Measurements from ENCODE around the gene SRRM5.
"Not testable (repeated sequence)": the region's sequence is repeated elsewhere in the genome, so short reads cannot be mapped to it uniquely, and the experiment has no call there.

The SRRM5 gene

DNA sequence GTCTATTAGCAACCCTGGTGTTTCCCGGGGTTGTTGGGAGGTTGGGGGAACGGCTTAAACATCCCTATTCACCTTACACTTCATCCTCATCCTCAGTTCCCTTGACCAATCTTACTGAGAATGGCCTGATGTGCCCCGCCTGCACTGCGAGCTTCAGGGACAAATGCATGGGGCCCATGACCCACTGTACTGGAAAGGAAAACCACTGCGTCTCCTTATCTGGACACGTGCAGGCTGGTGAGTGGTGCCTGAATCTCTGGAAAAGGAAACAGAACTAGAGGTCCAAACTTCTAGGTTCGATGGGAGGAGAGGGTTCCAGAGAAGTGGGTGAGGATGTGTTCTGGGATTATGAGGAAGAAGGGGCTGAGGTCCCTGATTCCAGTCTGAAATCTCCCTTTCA lies 30.4 kb upstream of the SRRM5 start:
- Mint-ChIP-seq H3K4me1 (peaks cover 40% of the 10 kb centered on the region), H3K4me3 (peak overlapping the region; percentile 82), H3K9me3 (no peaks in the 10 kb centered on the region), H3K36me3 (ENCODE audit: low read depth) (peaks cover 7% of the 10 kb centered on the region), H3K27ac (peak overlapping the region; percentile 78), H3K27me3 (peaks cover 2% of the 10 kb centered on the region)
- no peak for ATAC-seq
- DNase-seq: no peak

DNA sequence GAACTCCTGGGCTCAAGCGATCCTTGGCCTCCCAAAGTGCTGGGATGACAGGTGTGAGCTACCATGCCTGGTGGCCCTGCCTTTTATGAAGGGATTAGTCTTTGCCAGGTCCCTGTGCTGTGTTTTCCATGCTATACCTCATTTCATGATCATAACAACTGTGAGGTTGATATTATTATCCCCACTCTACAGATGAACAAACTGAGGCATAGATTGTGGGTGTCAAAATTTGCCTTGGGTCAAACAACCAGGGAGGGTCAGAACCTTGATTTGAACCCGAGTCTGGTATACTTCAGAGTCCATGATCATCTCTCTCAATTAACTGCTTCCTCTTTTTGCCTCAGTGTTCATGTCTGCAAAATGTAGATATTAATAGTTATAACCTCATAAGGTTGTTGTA lies 29.4 kb upstream of the SRRM5 start:
- no peaks in the 10 kb centered on the region for H3K9me3 Mint-ChIP-seq
- peaks cover 2% of the 10 kb centered on the region for H3K27me3 Mint-ChIP-seq
- ATAC-seq (no peak), DNase-seq (no peak)
- no peak overlapping the region for H3K27ac Mint-ChIP-seq
- no peak overlapping the region for H3K4me3 Mint-ChIP-seq
- peaks cover 40% of the 10 kb centered on the region for H3K4me1 Mint-ChIP-seq
- H3K36me3 Mint-ChIP-seq (ENCODE audit: low read depth): peaks cover 7% of the 10 kb centered on the region

GRCh38 chr19:43584484-43584883 lies 27.4 kb upstream of the SRRM5 start:
- no peaks in the 10 kb centered on the region for H3K9me3 Mint-ChIP-seq
- H3K27ac Mint-ChIP-seq: peak overlapping the region; percentile 53
- peaks cover 11% of the 10 kb centered on the region for H3K36me3 Mint-ChIP-seq (ENCODE audit: low read depth)
- no peak for DNase-seq
- no peak for ATAC-seq
- no peak overlapping the region for H3K4me3 Mint-ChIP-seq
- peaks cover 28% of the 10 kb centered on the region for H3K4me1 Mint-ChIP-seq
- no peaks in the 10 kb centered on the region for H3K27me3 Mint-ChIP-seq

GRCh38 chr19:43586346-43586745 lies 25.5 kb upstream of the SRRM5 start:
- H3K27me3 Mint-ChIP-seq: no peaks in the 10 kb centered on the region
- H3K4me1 Mint-ChIP-seq: peaks cover 32% of the 10 kb centered on the region
- H3K27ac Mint-ChIP-seq: no peak overlapping the region

DNA sequence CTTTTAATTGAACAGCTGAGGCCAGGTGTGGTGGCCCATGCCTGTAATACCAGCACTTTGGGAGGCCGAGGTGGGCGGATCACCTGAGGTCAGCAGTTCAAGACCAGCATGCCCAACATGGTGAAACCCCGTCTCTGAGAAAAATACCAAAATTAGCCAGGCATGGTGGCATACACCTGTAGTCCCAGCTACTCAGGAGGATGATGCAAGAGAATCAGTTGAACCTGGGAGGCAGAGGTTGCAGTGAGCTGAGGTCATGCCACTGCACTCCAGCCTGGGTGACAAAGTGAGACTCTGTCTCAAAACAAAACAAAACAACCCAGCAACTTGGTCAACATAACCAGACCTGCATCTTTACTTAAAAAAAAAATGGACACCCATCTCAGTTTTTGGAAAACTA lies 24.9 kb upstream of the SRRM5 start:
- H3K4me3 Mint-ChIP-seq, ATAC-seq, H3K27ac Mint-ChIP-seq, H3K27me3 Mint-ChIP-seq, H3K9me3 Mint-ChIP-seq, DNase-seq: not testable (repeated sequence)
- Mint-ChIP-seq H3K4me1 (peaks cover 27% of the 10 kb centered on the region), H3K36me3 (ENCODE audit: low read depth) (peaks cover 22% of the 10 kb centered on the region)

More at GRCh38 chr19:43586346-43586745, 25.5 kb upstream of the SRRM5 start:
- Mint-ChIP-seq H3K9me3 (no peaks in the 10 kb centered on the region), H3K4me3 (no peak overlapping the region), H3K36me3 (ENCODE audit: low read depth) (peaks cover 22% of the 10 kb centered on the region)
- no peak for ATAC-seq
- no peak for DNase-seq

- Mint-ChIP-seq H3K27ac (no peak overlapping the region), H3K9me3 (no peaks in the 10 kb centered on the region), H3K4me1 (peaks cover 32% of the 10 kb centered on the region), H3K36me3 (ENCODE audit: low read depth) (peaks cover 34% of the 10 kb centered on the region), H3K4me3 (no peak overlapping the region), H3K27me3 (no peaks in the 10 kb centered on the region)
- no peak for DNase-seq
- no peak for ATAC-seq
These were observed 22.6 kb upstream of the SRRM5 start for GRCh38 chr19:43589277-43589676.

DNA sequence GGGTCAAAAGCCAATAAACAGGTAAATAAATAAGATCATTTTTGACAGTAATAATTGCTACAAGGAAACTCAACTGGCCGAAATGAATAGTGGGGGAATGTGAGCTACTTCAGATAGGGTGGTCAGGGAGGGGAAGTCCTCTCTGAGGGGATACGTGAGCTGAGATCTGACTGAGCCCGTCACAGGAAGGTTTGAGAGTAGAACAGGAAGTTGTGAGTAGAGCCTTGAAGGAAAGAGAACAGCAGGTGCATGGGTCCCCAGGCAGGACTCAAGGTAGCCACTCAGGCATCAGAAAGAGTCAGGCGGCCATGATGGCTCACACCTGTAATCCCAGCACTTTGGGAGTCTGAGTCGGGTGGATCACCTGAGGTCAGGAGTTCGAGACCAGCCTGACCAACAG lies 22.2 kb upstream of the SRRM5 start:
- Mint-ChIP-seq H3K9me3 (no peaks in the 10 kb centered on the region), H3K27ac (no peak overlapping the region), H3K4me3 (no peak overlapping the region), H3K4me1 (peaks cover 28% of the 10 kb centered on the region), H3K27me3 (no peaks in the 10 kb centered on the region), H3K36me3 (ENCODE audit: low read depth) (peaks cover 34% of the 10 kb centered on the region)
- no peak for ATAC-seq
- no peak for DNase-seq

- H3K9me3 Mint-ChIP-seq: no peaks in the 10 kb centered on the region
- H3K27me3 Mint-ChIP-seq: peaks cover 2% of the 10 kb centered on the region
- no peak overlapping the region for H3K27ac Mint-ChIP-seq
- peaks cover 31% of the 10 kb centered on the region for H3K36me3 Mint-ChIP-seq (ENCODE audit: low read depth)
- no peak overlapping the region for H3K4me3 Mint-ChIP-seq
- DNase-seq: no peak
- H3K4me1 Mint-ChIP-seq: peaks cover 33% of the 10 kb centered on the region
- no peak for ATAC-seq
These were observed 19.8 kb upstream of the SRRM5 start for GRCh38 chr19:43591904-43592772.

- no peak for ATAC-seq
These were observed 19.0 kb upstream of the SRRM5 start for GRCh38 chr19:43592800-43593350.

DNA sequence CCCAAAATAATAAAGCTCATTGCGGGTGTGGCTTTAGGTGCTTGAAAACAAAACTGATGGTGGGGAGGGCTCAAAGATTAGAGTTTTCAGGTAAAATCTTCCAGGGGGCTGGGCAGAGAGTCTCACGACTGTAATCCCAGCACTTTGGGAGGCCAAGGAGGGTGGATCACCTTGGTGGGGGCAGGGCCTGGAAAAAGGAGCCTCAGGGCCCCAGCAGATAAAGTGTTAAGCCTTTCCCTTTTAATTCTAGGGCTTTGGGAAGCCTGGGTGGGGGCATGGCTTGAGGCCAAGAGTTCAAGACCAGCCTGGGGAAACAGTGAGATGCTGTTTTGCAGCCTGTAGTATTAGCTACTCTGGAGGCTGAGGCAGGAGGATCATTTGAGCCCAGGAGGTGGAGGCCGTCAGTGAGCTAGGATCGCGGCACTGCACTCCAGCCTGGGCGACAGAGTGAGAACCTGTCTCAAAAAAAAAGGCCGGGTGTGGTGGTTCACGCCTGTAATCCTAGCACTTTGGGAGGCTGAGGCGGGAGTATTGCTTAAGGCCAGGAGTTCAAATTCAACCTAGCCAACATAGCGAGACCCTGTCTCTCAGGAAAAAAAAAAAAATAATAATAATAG lies 17.7 kb upstream of the SRRM5 start:
- H3K36me3 Mint-ChIP-seq (ENCODE audit: low read depth): peaks cover 38% of the 10 kb centered on the region
- no peak for ATAC-seq
- peak overlapping the region; percentile 91 for H3K4me3 Mint-ChIP-seq
- H3K27me3 Mint-ChIP-seq: peaks cover 2% of the 10 kb centered on the region
- peaks cover 47% of the 10 kb centered on the region for H3K4me1 Mint-ChIP-seq
- peak overlapping the region; percentile 31 for H3K27ac Mint-ChIP-seq
- DNase-seq: no peak
- H3K9me3 Mint-ChIP-seq: no peaks in the 10 kb centered on the region

More at GRCh38 chr19:43592800-43593350, 19.0 kb upstream of the SRRM5 start:
- Mint-ChIP-seq H3K27me3 (peaks cover 2% of the 10 kb centered on the region), H3K9me3 (no peaks in the 10 kb centered on the region), H3K36me3 (ENCODE audit: low read depth) (peaks cover 37% of the 10 kb centered on the region), H3K4me1 (peaks cover 40% of the 10 kb centered on the region), H3K27ac (no peak overlapping the region), H3K4me3 (no peak overlapping the region)
- no peak for DNase-seq

DNA sequence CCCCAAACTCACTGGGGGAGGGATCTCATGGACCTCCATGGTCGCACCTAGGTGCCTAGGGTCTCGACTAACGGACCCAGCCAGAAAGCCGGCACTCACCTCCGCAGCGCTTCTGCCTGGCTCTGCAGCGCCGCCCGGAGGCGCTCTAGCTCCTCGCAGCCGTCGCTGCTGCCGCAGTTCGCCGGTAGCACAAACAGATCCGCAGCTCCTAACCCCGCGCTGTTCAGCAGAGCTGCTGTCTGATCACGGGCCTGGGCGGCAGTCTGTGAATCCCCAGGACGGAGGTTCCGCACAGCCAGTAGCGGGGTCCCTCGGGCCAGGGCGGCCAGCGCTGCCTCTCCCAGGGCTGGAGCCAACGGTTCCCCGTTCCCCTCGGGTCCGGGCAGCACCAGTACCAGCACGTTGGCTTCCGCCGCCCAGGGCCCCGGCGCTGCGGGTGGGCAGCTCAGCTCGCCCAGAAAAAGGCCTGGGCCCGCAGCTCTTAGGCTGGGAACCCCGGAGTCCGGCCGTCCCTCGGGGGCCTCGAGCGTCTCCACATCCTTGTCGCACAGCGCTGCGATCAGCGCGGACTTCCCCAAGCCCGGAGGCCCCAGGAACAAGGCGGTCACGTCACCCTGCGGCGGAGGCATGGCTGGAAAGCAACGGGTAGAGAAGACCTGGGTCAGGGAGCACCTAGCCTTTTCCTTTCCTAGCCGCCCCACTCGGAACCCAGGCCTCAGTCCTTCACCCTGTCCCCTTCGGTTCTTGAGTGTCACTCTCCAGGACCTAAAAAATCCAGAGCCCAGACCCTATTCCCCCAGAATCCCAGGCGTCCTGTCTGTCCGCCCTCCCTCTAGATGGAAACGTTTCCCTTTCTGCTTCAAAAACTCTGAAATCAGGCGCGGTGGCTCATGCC lies 16.9 kb upstream of the SRRM5 start:
- no peaks in the 10 kb centered on the region for H3K9me3 Mint-ChIP-seq
- peaks cover 43% of the 10 kb centered on the region for H3K4me1 Mint-ChIP-seq
- peaks cover 36% of the 10 kb centered on the region for H3K36me3 Mint-ChIP-seq (ENCODE audit: low read depth)
- peak overlapping the region; percentile 91 for H3K4me3 Mint-ChIP-seq
- DNase-seq (peak; percentile 73), ATAC-seq (peak; percentile 55)
- peaks cover 2% of the 10 kb centered on the region for H3K27me3 Mint-ChIP-seq
- peak overlapping the region; percentile 99 for H3K27ac Mint-ChIP-seq

DNA sequence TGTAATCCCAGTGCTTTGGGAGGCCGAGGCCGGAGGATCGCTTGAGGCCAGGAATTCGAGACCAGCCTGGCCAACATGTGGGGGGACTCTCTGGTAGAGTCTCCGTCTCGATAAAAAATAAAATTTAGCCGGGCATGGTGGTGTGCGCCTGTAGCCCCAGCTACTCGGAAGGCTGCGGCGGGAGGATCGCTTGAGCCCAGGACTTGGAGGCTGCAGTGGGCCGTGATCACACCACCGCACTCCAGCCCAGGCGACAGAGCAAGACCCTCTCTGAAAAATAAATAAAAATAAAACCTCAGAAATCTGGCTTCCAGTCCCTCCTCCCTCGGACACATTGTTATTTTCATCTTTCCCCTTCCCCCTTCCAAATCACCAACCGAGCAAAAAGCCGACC lies 16.3 kb upstream of the SRRM5 start:
- Mint-ChIP-seq H3K27ac (peak overlapping the region; percentile 99), H3K4me1 (peaks cover 38% of the 10 kb centered on the region), H3K36me3 (ENCODE audit: low read depth) (peaks cover 32% of the 10 kb centered on the region)

DNA sequence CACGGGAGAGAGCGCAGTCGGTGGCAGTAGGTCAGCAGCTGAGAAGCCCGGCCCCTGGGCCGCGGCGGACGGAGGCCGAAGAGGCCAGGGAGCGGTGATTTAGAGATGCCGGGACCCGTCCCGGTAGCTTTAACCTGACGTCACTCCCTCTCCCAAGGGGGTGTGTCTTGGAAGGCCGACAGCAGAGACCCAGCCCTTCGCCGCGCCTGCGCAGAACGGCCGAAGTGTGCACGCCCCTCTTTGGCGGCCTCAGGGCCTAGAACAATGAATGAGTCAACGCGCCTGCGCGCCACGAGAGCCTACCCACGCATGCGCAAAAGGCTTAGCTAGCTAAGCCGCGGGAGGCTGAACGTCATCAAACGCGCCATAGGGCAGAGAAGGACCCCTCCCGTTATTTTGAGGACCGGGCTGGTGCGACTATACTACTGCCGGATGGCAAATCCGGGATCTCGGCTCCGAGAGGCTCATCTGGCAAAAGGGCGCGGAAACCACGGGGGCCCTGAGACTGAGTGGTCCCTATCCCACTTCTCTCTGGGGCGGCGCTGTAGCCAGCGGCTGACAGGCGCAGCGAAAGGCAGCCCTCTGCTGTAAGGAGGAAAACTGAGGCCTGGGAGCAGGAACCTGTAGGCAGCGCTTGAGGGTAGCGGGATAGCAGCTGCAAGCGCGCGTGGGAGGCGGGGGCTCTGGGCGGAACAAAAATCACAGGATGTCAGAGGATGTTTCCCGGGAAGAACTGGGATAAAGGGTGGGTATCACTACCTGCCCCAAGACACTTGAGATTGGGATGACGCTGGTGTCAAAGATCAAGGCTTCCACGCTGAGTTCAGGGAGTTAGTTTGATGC lies 15.7 kb upstream of the SRRM5 start, which contains the start of the genes IRGQ and ZNF576:
Gene IRGQ, minus strand, starts transcription at position 136 of the 843 bp plus-strand sequence. CDS start 796 bp downstream, outside the sequence.
Gene ZNF576, plus strand, starts transcription at position 597 of the 843 bp plus-strand sequence. CDS start 514 bp downstream, outside the sequence.
- ATAC-seq: peak; percentile 75
- peaks cover 36% of the 10 kb centered on the region for H3K4me1 Mint-ChIP-seq
- peak; percentile 100 for DNase-seq
- peaks cover 2% of the 10 kb centered on the region for H3K27me3 Mint-ChIP-seq
- peak within 1 kb of the TSS; percentile 91 for H3K4me3 Mint-ChIP-seq
- H3K9me3 Mint-ChIP-seq: no peaks in the 10 kb centered on the region
- peaks cover 28% of the 10 kb centered on the region for H3K36me3 Mint-ChIP-seq (ENCODE audit: low read depth)
- H3K27ac Mint-ChIP-seq: peak within 1 kb of the TSS; percentile 99

More for the DNA sequence above, 16.3 kb upstream of the SRRM5 start:
- Mint-ChIP-seq H3K27me3 (peaks cover 2% of the 10 kb centered on the region), H3K9me3 (no peaks in the 10 kb centered on the region), H3K4me3 (peak overlapping the region; percentile 91)
- DNase-seq (no peak), ATAC-seq (no peak)
